HG02623 (cell line): ENCODE measurements around the gene ETFDH.
A peak's percentile ranks its signal among the peaks of the same experiment; 100 is the strongest.
"Not testable (repeated sequence)": the region's sequence is repeated elsewhere in the genome, so short reads cannot be mapped to it uniquely, and the experiment has no call there.

Experiments used
- ATAC-seq: cut with Tn5 transposase; IDR thresholded peaks from one replicate; pipeline ENCODE4 v1.9.1; 2021; ENCODE audit warnings: moderate library complexity; ENCODE audit not compliant: unreplicated experiment

The ETFDH gene

DNA sequence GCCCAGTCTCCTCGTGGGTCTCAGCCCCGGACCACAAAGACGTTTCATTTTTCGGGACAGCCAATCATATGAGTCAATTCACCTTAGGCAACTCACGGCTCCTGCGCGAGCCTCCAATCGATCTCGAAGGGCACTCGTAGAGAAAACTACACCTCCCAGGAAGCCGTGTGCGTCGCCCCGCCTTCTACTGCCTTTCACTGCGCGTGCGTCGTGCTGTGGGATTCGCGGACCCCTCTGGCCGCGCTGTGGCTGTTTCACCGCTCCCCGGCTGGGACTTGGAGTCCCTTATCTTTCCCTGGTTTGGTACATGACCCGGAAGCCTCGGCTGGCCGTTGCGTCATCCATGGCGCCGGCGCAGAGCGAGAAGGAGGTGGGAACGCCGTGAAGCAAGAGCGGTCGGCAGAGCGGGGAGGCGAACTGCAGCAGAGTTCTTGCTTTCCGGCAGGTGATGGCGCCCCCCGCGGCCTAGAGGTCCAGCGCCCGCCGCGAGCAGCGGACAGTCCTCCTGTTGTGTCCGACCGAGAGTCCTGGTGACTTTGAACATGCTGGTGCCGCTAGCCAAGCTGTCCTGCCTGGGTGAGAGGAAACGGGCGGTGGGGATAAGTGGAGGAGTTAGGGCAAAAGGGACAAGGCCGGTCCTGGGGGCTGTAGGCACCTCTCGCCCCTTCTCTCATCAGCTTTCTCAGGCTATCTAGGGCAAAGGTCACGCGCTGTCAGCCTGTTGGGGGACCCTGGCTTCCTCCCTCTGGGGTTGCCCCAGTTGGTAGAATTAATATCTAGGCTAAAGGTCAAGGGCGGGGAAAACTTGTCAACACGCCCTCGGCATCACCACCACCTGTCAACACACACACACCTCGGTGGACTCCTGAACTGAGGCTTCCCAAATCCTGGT lies at the start of gene ETFDH:
ETFDH (plus strand) TSS at position 382 of the 892 bp plus-strand sequence; CDS start at position 543, 161 bp downstream.
- ATAC-seq = peak; percentile 84

DNA sequence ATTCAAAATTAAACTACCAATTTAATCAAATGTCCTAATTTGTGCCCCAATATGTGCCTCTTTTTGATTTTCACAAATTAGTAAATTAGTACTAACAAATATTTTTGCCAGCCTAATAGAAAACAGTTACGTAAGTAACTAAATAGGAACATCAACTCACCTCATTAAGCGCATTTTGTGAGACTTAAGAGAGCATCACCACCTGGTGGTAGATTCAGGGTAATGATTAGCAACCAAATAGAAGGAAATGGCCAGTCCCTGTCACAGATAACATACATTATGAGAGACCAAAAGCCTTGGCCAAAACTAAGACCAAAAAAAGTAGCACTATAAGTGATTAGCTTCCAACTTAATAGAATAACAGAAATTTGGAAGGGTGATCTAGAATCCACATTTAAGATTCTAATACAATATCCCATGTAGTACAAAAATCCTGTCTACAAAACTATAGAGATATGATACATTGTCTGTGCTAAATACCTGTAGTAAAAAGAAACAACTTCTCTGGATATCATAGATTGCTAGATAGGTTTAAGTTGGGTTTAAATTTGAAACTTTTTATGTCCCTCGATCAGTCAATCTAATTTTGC lies 47.1 kb upstream of the ETFDH start:
- peak; percentile 97 for ATAC-seq

GRCh38 chr4:158625544-158625943 lies 46.6 kb upstream of the ETFDH start:
- ATAC-seq = no peak

GRCh38 chr4:158630893-158631292 lies 41.2 kb upstream of the ETFDH start:
- no peak for ATAC-seq

- no peak for ATAC-seq
These were observed 35.5 kb upstream of the ETFDH start for GRCh38 chr4:158636619-158637018.

DNA sequence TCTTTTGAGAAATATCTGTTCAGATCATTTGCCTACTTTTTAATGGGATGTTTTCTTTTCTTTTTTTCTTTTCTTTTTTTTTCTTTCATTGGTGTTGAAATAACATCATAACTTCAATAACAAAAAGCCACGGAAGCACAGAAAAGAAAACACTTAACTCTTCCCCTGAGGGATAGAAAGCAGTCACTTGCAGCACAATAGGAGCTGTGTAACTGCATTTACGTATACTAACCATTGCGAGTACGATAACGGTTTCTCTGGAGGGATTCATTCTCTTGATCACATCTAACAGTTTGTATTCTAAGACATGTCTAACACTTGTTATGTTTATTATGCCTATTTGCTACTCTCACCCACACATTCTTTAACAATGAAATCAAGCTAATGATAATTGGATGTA lies 27.7 kb upstream of the ETFDH start:
- ATAC-seq = no peak

GRCh38 chr4:158644760-158645159 lies 27.3 kb upstream of the ETFDH start:
- ATAC-seq = no peak

- no peak for ATAC-seq
These were observed 22.9 kb upstream of the ETFDH start for GRCh38 chr4:158649111-158649680.

- ATAC-seq = no peak
These were observed 19.2 kb upstream of the ETFDH start for GRCh38 chr4:158652920-158653319.

- no peak for ATAC-seq
These were observed 15.7 kb upstream of the ETFDH start for GRCh38 chr4:158656439-158656838.

- no peak for ATAC-seq
These were observed 14.8 kb upstream of the ETFDH start for GRCh38 chr4:158657291-158657690.

- not testable (repeated sequence) for ATAC-seq
These were observed 8.8 kb upstream of the ETFDH start for GRCh38 chr4:158663255-158663654.

DNA sequence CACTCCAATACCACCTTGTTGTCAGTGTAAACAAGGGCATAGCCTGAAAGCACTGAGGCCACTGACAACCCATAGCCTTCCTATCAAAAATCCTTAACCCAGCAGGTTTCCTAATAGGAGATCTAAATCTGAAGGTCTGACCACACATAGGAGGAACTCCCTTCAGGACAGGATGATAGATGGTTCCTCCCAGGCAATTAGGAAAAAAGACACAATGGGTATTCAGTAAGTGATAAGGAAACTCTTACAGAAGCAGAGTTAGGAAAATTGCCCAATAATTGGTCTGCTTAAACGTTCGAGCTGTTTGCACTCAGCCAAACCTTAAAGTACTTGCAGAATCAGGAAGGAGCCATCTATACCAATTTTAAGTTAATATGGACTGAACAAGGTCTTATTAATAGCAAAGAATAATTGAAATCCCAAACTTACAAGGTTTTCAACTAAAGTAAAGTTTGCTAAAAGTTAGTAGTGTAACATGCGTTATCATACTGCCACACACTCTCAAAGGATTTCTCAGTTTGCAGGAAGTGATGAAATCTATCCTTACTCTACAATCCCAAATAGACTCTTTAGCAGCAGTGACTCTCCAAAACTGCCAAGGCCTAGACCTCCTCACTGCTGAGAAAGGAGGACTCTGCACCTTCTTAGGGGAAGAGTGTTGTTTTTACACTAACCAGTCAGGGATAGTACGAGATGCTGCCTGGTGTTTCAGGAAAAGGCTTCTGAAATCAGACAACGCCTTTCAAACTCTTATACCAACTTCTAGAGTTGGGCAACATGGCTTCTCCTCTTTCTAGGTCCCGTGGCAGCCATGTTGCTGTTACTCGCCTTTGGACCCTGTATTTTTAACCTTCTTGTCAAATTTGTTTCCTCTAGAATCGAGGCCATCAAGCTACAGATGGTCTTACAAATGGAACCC lies 8.1 kb upstream of the ETFDH start:
- ATAC-seq = not testable (repeated sequence)

- no peak for ATAC-seq
These were observed 7.3 kb upstream of the ETFDH start for GRCh38 chr4:158664806-158665205.

GRCh38 chr4:158666892-158667291 lies 5.2 kb upstream of the ETFDH start:
- ATAC-seq = no peak

DNA sequence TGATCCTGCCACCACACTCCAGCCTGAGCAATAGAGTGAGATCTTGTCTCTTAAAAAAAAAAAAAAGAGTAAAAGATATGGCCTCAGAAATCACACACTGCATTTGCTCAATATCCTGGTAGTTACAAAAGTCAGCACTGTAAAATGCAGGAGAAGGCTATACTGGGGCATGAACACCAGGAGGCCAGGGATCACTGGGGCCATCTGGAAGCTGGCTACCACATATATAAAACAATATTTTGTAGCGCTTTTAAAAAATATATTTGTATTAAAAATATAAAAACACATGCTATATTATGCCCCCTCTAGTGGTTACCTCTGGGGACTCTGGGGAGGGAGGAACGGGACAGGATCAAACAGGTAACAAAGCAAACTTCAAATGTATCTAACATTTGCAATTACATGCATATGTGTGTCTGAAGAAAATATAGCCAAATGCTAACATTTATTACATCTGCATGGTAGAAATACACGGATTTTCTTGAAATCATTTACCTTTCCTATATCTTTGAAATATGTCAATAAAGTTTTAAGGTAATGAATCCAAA lies 4.4 kb upstream of the ETFDH start:
- no peak for ATAC-seq

GRCh38 chr4:158669310-158669709 lies 2.8 kb upstream of the ETFDH start:
- ATAC-seq = no peak

DNA sequence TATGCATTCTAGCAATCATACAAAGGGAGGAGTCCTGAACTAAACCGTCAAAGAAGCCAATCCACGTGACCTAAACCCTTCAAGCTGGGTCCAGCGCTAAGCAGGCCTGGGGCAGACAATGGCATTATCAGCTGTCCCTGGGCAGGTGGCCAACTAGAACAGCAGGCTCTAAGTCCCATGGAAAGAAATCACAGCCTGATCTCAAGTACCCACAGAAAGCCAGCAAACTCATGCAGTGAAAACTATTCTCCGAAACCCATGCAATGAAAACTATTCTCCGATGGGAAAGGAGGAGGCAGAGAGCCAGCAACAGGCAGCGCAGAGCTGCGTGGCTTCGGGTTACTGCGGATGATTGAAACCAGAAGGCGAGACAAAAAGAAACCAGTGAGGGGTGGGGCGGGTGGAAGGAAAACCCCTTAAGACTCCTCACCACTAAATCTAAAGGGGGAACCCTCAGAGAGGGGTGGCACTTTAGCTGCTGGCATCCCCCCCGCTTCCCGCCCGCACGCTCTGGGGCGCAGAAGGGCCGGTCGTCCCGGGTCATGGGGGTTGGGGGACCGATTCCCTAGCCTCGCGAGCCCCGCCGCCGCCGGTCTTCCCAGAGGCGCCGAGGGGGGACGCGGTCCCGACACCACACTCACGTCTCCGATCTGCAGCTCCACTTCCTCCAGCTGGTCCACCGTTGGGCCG lies 976 bp upstream of the ETFDH start:
- ATAC-seq = peak; percentile 25

- ATAC-seq = no peak
These were observed 506 bp upstream of the ETFDH start, which contains the start of gene C4orf46 for GRCh38 chr4:158671665-158671914. C4orf46 (minus strand) TSS chr4:158671887; CDS start chr4:158671801, 86 bp downstream.

DNA sequence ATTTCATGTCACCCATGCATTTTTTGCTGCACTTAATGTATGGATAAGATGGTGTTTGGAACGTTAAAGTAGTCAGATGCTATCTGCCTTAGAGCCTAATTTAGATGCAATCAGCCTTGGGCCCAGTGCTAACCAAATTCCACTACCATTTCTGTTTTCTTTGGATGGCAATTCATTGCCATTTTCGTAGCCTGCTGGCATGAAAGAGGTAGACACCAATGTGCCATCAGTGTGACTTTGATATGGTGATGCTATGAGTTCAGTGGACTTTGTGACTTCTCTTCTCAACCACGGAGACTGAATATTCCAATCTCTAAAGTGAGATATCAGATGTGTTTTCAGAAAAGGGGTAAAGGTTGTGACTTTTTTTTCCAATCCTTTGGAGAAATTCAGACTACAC lies 1.5 kb downstream of the ETFDH start:
- no peak for ATAC-seq
